Vagina (tissue), 2 donors: ENCODE data around the gene TFRC.

ENCODE experiments used
- CTCF ChIP-seq, 3 experiments: fragments of 450-650 bp in 2 of 3; fragments of 200-600 bp in 1 of 3; sonication (generic) in 1 of 3; IDR thresholded peaks; one replicate each; pipeline ENCODE4 v1.5.1; 2017 to 2019; ENCODE audit warnings: antibody characterized with exemption in 3 of 3, mild to moderate bottlenecking in 2 of 3, moderate library complexity in 2 of 3
- POLR2A ChIP-seq, 2 donors: fragments of 450-650 bp; IDR thresholded peaks; one replicate each; pipeline ENCODE4 v1.6.1; 2017; ENCODE audit warnings: antibody characterized with exemption in 2 of 2, mild to moderate bottlenecking in 2 of 2, moderate library complexity in 2 of 2
- POLR2AphosphoS5 ChIP-seq, 2 donors: sonication (generic); formaldehyde crosslinking; IDR thresholded peaks; one replicate each; pipeline ENCODE4 v1.9.0; 2017; ENCODE audit warnings: antibody characterized with exemption in 2 of 2, mild to moderate bottlenecking in 2 of 2, low read depth in 1 of 2; ENCODE audit not compliant: insufficient read depth in 1 of 2

DNA sequence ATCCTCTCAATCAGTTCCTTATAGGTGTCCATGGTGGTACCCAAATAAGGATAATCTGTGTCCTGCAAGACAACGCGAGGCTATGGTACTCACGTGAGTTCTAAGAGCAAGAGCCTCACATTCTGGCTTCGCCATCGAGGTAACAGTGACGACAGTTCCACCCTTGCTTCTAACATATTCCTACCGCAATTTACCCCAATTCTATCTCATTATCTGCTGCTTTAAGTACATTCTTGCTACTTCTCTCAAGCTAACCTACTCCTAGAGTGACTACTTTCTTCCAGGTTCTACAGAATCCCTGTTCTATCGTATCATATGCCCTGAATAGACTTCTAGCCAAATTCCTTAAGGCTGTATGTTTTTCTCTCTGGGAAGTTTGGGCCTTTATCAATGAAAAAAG lies 26.6 kb downstream of the TFRC start:
- TF ChIP-seq CTCF (IDR thresholded peaks at IDR 0.05) (no peak), POLR2A (IDR thresholded peaks at IDR 0.05) (no peak), POLR2AphosphoS5 (IDR thresholded peaks at IDR 0.05; ENCODE audit: insufficient read depth in 1 of 2, low read depth in 1 of 2) (no peak)
